Measurements from ENCODE around the gene ATP6V1F. TPM values are rescaled to one million over a fixed set of nuclear protein-coding genes. Genes with fewer than 3 reads are reported as not detected.
A peak's percentile ranks its signal among the peaks of the same experiment; 100 is the strongest.

ATP6V1F gene
- total and polyA plus RNA-seq, 4 donors = 83.7 to 270 (median 103) TPM

DNA sequence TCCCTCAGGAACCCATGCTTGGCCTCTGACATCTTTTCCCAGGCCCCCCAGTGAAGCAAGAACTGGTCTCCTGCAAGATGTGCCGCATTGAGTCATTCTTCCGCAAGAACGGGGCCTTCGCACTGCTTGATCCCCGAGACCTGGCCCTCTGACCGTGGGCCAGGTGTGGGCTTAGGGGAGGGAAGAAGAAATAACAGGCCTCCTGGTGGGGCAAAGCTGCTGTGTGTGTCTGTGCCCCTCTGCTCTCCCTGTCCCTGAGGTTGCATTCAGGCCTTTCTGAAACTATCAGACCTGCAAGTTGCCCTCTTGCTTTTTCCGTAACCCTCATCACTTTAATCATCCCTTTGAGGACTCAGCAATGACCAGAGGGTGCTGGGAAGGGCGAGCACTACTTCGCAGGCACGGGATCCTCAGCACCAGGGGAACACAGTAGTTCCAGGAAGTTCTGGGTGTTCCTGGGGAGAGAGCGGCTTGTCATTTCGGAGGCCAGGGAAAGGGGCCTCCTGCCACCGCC lies 6.0 kb downstream of the ATP6V1F start:
- WGBS, 2 donors = 62 to 66% methylated on average over 12 to 13 of the region's 13 CpGs
- intact Hi-C loops (cut with DNase I) = loop anchor here in 1 of 2 donors (10.0 kb wide), 1 partner anchor 134 kb away; the partner anchor contains the start of gene CALU

DNA sequence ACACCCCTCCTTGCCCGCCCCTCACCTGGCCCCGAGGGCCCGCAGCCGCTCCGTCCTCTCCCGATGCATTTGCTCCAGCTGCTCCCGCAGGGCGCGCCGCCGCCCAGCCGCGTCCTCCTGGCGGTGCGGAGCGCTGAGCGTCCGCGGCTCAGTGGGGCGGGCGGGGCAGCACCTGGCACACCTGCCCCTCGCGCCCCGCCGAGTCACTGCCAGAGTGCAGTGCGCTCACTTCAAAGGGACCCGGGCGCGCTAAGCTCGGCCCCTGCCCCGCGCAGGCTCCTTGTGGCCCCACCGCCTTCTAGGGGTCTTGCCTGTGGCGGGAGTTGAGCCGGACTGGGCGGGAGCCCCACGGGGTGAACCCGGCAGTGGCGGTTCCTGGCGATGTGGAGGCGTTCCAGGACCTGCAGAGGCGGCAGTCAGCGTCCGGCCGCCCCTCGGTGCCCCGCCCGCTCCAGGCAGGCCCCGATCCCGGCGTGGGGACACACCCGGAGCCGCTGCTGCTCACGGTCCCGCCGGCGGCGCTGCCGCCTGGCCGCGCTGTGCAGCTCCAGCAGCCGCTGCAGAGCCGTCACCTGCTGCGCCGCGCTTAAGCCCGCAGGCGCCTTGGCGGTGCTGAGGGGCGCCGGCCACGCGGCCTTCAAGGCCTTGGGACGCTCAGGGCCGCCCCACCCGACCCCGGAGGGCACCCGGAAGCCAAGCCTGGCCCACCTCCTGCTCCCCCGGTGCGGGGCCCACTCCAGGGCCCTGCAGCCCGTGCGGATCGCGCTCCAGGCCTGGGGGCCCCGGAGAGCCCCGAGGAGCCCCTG lies 6.7 kb downstream of the ATP6V1F start:
- ATAC-seq (ENCODE audit: low FRiP score) (peak; percentile 72), DNase-seq (peak; percentile 55 to 87)

More for the DNA sequence above, 6.0 kb downstream of the ATP6V1F start:
- no peaks in the 10 kb centered on the region for H3K27me3 ChIP-seq (ENCODE audit: control insufficient read depth in 1 of 2, insufficient read depth in 2 of 2, low read length in 1 of 2)
- ATAC-seq (ENCODE audit: low FRiP score) (no peak), DNase-seq (no peak)
- H3K27ac ChIP-seq (ENCODE audit: low read depth in 1 of 2, low read length in 2 of 2) = no peak overlapping the region
- no peaks in the 10 kb centered on the region for H3K36me3 ChIP-seq (ENCODE audit: control insufficient read depth in 1 of 2, insufficient read depth in 2 of 2, low read length in 1 of 2)
- no peaks in the 10 kb centered on the region for H3K9me3 ChIP-seq (ENCODE audit: control insufficient read depth, low read length)
- no peak overlapping the region for H3K4me3 ChIP-seq (ENCODE audit: low read length in 2 of 2)
- no peaks in the 10 kb centered on the region for H3K4me1 ChIP-seq (ENCODE audit: control insufficient read depth in 1 of 2, insufficient read depth in 2 of 2, low read length in 2 of 2)

DNA sequence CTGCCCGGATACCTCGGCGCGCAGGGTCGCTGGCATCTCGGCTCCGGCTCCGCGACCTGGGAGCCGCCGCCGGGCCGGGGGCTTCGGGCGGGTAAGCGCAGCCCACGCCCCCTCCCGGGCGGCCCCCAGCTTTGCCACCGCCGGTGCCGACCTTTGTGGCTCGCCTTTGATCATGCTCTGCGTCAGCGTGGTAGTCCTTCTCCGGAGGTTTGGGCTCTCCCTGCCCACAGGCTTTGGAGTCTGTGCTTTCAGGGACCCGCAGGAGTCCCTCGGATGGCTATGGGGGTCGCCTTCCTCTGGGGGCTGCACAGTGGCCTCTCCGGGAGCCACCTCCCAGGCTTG lies 7.3 kb downstream of the ATP6V1F start:
- H3K36me3 ChIP-seq (ENCODE audit: control insufficient read depth in 1 of 2, insufficient read depth in 2 of 2, low read length in 1 of 2) = no peaks in the 10 kb centered on the region
- no peaks in the 10 kb centered on the region for H3K9me3 ChIP-seq (ENCODE audit: control insufficient read depth, low read length)
- WGBS, 2 donors = 10 to 12% methylated on average over 26 to 30 of the region's 30 CpGs
- no peaks in the 10 kb centered on the region for H3K4me1 ChIP-seq (ENCODE audit: control insufficient read depth in 1 of 2, insufficient read depth in 2 of 2, low read length in 2 of 2)
- H3K27ac ChIP-seq (ENCODE audit: low read depth in 1 of 2, low read length in 2 of 2) = no peak overlapping the region
- no peak for ATAC-seq (ENCODE audit: low FRiP score)
- peak in 1 of 2 donors; percentile 45 for DNase-seq
- intact Hi-C loops (cut with DNase I) = loop anchor here in 1 of 2 donors (10.0 kb wide), 1 partner anchor 135 kb away; the partner anchor contains the start of gene CALU
- peak overlapping the region in 1 of 2 donors; percentile 16 for H3K4me3 ChIP-seq (ENCODE audit: low read length in 2 of 2)
- H3K27me3 ChIP-seq (ENCODE audit: control insufficient read depth in 1 of 2, insufficient read depth in 2 of 2, low read length in 1 of 2) = no peaks in the 10 kb centered on the region

More for the DNA sequence above, 6.7 kb downstream of the ATP6V1F start:
- H3K4me3 ChIP-seq (ENCODE audit: low read length in 2 of 2) = peak overlapping the region; percentile 16 to 45
- no peaks in the 10 kb centered on the region for H3K36me3 ChIP-seq (ENCODE audit: control insufficient read depth in 1 of 2, insufficient read depth in 2 of 2, low read length in 1 of 2)
- intact Hi-C loops (cut with DNase I) = loop anchor here in 1 of 2 donors (10.0 kb wide), 1 partner anchor 135 kb away; the partner anchor contains the start of gene CALU
- 1 to 2% methylated on average over 74 to 86 of the region's 86 CpGs for WGBS, 2 donors
- no peaks in the 10 kb centered on the region for H3K27me3 ChIP-seq (ENCODE audit: control insufficient read depth in 1 of 2, insufficient read depth in 2 of 2, low read length in 1 of 2)
- no peak overlapping the region for H3K27ac ChIP-seq (ENCODE audit: low read depth in 1 of 2, low read length in 2 of 2)
- H3K9me3 ChIP-seq (ENCODE audit: control insufficient read depth, low read length) = no peaks in the 10 kb centered on the region
- H3K4me1 ChIP-seq (ENCODE audit: control insufficient read depth in 1 of 2, insufficient read depth in 2 of 2, low read length in 2 of 2) = no peaks in the 10 kb centered on the region

DNA sequence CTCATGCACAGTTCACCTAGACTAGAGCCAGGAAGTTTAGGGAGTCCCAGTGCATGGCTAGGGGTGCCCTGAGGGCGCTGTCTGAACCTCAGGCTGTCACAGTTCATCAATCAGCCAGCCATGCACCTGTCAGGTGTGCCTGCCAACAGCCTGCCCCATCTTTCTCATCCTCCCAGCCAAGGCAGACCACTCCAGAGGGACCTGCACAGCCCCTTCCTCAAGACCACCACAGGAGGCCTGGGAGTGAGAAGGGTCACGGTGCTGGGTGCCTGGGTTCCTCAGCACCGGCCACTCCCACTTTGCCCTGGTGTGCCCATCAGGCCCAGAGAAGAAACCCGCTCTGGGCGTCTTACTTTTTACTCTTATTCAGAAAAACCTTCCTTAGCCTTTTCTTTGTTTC lies 8.4 kb downstream of the ATP6V1F start:
- intact Hi-C loops (cut with DNase I) = no loop called here
- DNase-seq (no peak), ATAC-seq (ENCODE audit: low FRiP score) (no peak)
- Histone ChIP-seq H3K27ac (ENCODE audit: low read depth in 1 of 2, low read length in 2 of 2) (no peak overlapping the region), H3K9me3 (ENCODE audit: control insufficient read depth, low read length) (no peaks in the 10 kb centered on the region), H3K36me3 (ENCODE audit: control insufficient read depth in 1 of 2, insufficient read depth in 2 of 2, low read length in 1 of 2) (no peaks in the 10 kb centered on the region), H3K4me1 (ENCODE audit: control insufficient read depth in 1 of 2, insufficient read depth in 2 of 2, low read length in 2 of 2) (no peaks in the 10 kb centered on the region), H3K27me3 (ENCODE audit: control insufficient read depth in 1 of 2, insufficient read depth in 2 of 2, low read length in 1 of 2) (no peaks in the 10 kb centered on the region), H3K4me3 (ENCODE audit: low read length in 2 of 2) (no peak overlapping the region)
- 92 to 96% methylated on average over 5 of the region's 5 CpGs for WGBS, 2 donors

DNA sequence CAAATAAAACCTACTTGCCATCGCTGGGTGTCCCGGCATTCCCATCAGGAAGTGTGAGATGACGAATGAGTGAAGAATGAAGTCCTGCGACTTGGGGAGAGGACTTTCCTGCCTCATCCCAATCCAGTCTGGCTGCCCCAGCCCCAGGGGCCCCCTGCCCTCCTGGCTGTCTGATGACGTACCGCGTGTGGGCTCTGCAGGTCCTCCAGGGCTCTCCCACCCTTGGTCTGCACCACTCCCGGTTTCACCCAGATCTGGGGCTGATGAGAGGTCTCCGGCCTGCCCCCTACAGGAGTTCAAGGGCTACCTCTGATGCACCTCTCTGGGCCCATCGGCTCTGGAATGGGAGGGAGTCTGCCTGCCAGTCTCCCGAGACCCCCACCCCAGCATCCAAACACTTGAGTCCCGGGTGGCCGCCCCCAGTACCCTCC lies 9.8 kb downstream of the ATP6V1F start:
- no peak overlapping the region for H3K4me3 ChIP-seq (ENCODE audit: low read length in 2 of 2)
- no peaks in the 10 kb centered on the region for H3K36me3 ChIP-seq (ENCODE audit: control insufficient read depth in 1 of 2, insufficient read depth in 2 of 2, low read length in 1 of 2)
- H3K9me3 ChIP-seq (ENCODE audit: control insufficient read depth, low read length) = no peaks in the 10 kb centered on the region
- no peaks in the 10 kb centered on the region for H3K27me3 ChIP-seq (ENCODE audit: control insufficient read depth in 1 of 2, insufficient read depth in 2 of 2, low read length in 1 of 2)
- peak in 1 of 2 donors; percentile 40 for DNase-seq
- no peaks in the 10 kb centered on the region for H3K4me1 ChIP-seq (ENCODE audit: control insufficient read depth in 1 of 2, insufficient read depth in 2 of 2, low read length in 2 of 2)
- intact Hi-C loops (cut with DNase I) = no loop called here
- 72 to 76% methylated on average over 13 of the region's 13 CpGs for WGBS, 2 donors
- no peak overlapping the region for H3K27ac ChIP-seq (ENCODE audit: low read depth in 1 of 2, low read length in 2 of 2)
- ATAC-seq (ENCODE audit: low FRiP score) = no peak

DNA sequence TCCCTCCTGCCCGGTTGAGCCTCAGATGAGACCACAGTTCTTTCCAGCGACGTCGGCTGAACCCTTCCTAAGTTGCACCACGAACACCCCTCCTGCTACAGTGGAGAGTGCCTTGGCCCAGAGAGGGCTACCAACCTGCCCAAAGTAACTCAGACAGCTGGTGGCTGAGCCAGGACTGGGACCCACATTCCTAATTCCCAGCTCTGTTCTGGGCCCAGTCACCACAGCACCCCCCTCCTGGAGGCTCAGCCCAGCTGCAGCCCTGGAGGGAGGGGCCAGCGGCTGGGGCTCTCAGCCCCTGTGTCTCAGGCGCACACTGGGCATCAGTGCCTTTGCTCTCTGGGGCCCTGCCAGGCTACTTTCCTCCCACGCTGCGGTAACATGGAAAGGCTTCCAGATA lies 10.6 kb downstream of the ATP6V1F start:
- Histone ChIP-seq H3K4me3 (ENCODE audit: low read length in 2 of 2) (no peak overlapping the region), H3K36me3 (ENCODE audit: control insufficient read depth in 1 of 2, insufficient read depth in 2 of 2, low read length in 1 of 2) (no peaks in the 10 kb centered on the region), H3K27me3 (ENCODE audit: control insufficient read depth in 1 of 2, insufficient read depth in 2 of 2, low read length in 1 of 2) (no peaks in the 10 kb centered on the region), H3K27ac (ENCODE audit: low read depth in 1 of 2, low read length in 2 of 2) (no peak overlapping the region), H3K9me3 (ENCODE audit: control insufficient read depth, low read length) (no peaks in the 10 kb centered on the region), H3K4me1 (ENCODE audit: control insufficient read depth in 1 of 2, insufficient read depth in 2 of 2, low read length in 2 of 2) (no peaks in the 10 kb centered on the region)
- ATAC-seq (ENCODE audit: low FRiP score) (no peak), DNase-seq (no peak)
- intact Hi-C loops (cut with DNase I) = no loop called here
- 81 to 82% methylated on average over 9 of the region's 9 CpGs for WGBS, 2 donors

DNA sequence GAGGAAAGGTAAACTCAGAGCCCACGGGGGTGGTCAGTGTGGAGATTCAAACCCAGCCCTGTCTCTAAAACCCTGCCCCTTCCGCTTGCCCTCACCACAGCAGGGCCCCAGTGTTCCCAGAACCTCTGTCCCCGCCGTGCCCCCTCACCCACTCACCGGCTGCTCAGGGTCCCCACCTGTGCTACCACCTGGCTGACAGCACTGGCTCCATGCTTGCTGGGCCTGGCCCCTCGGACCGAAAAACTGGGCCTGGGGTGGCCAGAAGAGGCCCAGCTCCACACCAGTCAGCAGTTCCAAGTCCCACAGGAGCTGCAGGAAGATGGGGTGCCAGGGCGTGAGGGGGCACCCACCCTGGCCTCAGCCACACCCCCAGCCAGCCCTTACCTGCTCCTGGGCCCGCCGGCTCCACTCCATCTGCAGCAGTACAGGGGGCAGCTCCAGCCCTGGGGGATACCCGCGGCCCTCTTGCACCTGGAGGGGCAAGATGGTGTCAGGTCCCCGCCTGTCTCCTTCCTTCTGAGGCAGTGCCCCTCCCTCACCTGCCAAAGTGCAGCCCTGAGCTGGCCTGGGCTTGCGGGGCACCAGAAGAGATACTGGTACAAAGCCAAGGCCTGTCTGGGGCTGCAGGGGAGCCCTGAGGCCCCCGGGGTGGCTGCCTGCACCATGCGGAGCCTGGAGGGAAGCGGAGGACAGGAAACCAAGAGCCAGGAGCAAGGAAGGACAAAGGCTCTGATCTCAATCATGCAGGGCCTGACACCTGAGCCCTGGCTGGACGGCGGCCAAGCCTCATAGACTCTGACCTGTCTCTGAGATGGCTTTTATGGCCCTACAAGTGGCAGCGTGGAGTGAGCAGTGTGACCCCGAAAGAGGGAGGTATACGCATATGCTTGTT lies 11.7 kb downstream of the ATP6V1F start:
- intact Hi-C loops (cut with DNase I) = no loop called here
- WGBS, 2 donors = 80 to 84% methylated on average over 21 to 22 of the region's 22 CpGs
- H3K27ac ChIP-seq (ENCODE audit: low read depth in 1 of 2, low read length in 2 of 2) = no peak overlapping the region
- no peaks in the 10 kb centered on the region for H3K27me3 ChIP-seq (ENCODE audit: control insufficient read depth in 1 of 2, insufficient read depth in 2 of 2, low read length in 1 of 2)
- no peaks in the 10 kb centered on the region for H3K4me1 ChIP-seq (ENCODE audit: control insufficient read depth in 1 of 2, insufficient read depth in 2 of 2, low read length in 2 of 2)
- H3K4me3 ChIP-seq (ENCODE audit: low read length in 2 of 2) = no peak overlapping the region
- H3K9me3 ChIP-seq (ENCODE audit: control insufficient read depth, low read length) = no peaks in the 10 kb centered on the region
- DNase-seq (peak in 1 of 2 donors; percentile 68), ATAC-seq (ENCODE audit: low FRiP score) (no peak)
- H3K36me3 ChIP-seq (ENCODE audit: control insufficient read depth in 1 of 2, insufficient read depth in 2 of 2, low read length in 1 of 2) = no peaks in the 10 kb centered on the region

DNA sequence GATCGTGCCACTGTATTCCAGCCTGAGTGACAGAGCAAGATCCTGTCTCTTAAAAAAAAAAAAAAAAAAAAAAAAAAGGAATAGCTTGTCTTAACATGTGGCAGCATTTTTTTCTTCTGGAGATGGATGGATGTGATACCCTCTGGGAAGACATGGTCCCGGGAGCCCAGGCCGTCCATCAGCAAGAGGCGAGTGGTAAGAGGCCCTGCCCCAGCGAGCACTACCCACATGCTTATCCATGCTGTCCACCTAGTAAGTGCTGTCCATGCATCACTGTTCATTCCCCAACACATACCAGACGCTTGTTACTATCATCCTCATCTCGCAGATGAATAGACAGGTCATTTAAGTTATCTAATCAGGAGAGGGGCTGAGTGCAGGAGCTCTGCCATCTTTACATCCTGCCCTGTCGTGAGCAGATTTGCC lies 12.9 kb downstream of the ATP6V1F start:
- no peaks in the 10 kb centered on the region for H3K4me1 ChIP-seq (ENCODE audit: control insufficient read depth in 1 of 2, insufficient read depth in 2 of 2, low read length in 2 of 2)
- ATAC-seq (ENCODE audit: low FRiP score) (no peak), DNase-seq (peak; percentile 16 to 36)
- no peaks in the 10 kb centered on the region for H3K27me3 ChIP-seq (ENCODE audit: control insufficient read depth in 1 of 2, insufficient read depth in 2 of 2, low read length in 1 of 2)
- intact Hi-C loops (cut with DNase I) = no loop called here
- WGBS, 2 donors = 74 to 78% methylated on average over 8 of the region's 8 CpGs
- H3K36me3 ChIP-seq (ENCODE audit: control insufficient read depth in 1 of 2, insufficient read depth in 2 of 2, low read length in 1 of 2) = no peaks in the 10 kb centered on the region
- H3K9me3 ChIP-seq (ENCODE audit: control insufficient read depth, low read length) = no peaks in the 10 kb centered on the region
- no peak overlapping the region for H3K4me3 ChIP-seq (ENCODE audit: low read length in 2 of 2)
- no peak overlapping the region for H3K27ac ChIP-seq (ENCODE audit: low read depth in 1 of 2, low read length in 2 of 2)

Data from aorta (tissue), 5 donors.